Hindlimb muscle (tissue), 1 donor: Measurements from ENCODE around the gene ZNF467. TPM values are rescaled to one million over a fixed set of nuclear protein-coding genes. Genes with fewer than 3 reads are reported as not detected.
A peak's percentile ranks its signal among the peaks of the same experiment; 100 is the strongest.

ENCODE experiments used
- DNase-seq: peaks from one replicate; pipeline ENCODE4 v3.0.0-alpha.2; 2013
- polyA plus RNA-seq: library from polyadenylated mRNA; unstranded; fragments of 120-200 nt; gene quantifications from one replicate; pipeline ENCODE4 v1.2.1, GENCODE V29; 2013; ENCODE audit not compliant: insufficient read length

ZNF467 gene
- polyA plus RNA-seq, 1 donor, result 9.1 TPM

DNA sequence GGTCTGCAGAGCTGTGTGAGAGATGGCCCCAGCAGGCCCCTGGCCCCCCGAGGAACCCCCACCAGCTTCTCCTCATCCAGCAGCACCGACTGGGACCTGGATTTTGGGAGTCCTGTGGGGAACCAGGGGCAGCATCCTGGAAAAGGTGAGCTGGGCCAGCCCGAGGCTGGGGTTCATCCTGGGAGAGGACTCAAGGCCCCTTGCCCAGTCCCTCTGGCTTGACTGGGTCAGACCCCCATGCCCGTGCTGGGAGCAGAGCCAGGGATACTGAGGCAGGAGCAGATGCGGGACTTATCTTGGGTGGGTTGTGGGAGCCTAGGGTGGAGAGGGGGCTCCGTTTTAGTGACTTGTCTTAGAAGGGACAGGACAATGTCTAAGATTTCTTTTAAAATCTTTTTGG lies 47.5 kb downstream of the ZNF467 start:
- DNase-seq, result no peak

GRCh38 chr7:149725426-149725821 lies 48.0 kb downstream of the ZNF467 start:
- DNase-seq, result no peak

GRCh38 chr7:149724661-149725425 lies 48.5 kb downstream of the ZNF467 start:
- no peak for DNase-seq

GRCh38 chr7:149723795-149724495 lies 49.4 kb downstream of the ZNF467 start:
- no peak for DNase-seq

GRCh38 chr7:149723082-149723767 lies 50.2 kb downstream of the ZNF467 start:
- DNase-seq, result no peak

DNA sequence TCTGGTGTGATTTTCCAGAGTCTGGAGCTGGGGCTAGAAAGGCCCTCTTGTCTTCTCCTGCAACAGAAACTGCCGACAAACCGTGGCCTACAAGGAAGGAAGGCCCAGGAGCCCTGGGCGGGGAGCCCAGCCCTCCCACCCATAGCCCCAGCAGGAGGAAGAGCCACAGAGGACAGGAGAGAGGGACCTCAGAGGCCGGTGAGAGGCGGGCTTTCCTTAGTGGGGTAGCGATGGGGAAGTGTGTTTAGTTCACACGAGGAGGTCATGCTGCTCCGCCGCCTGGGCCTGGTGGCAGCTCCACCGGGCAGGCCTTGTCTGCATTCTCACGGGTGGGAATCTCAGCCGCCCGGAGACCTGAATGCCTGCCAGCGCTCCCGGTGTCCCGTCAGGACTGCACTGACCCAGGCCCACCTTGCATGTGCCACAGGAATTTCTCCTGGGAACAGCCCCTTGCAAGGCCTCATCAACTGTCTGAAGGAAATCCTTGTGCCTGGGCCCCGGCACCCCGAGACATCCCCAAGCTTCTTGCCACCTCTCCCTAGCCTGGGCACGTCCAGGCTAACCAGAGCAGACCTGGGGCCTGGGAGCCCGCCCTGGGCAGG lies 50.9 kb downstream of the ZNF467 start:
- DNase-seq, result no peak

- no peak for DNase-seq
These were observed 52.2 kb downstream of the ZNF467 start for GRCh38 chr7:149721084-149721601.

DNA sequence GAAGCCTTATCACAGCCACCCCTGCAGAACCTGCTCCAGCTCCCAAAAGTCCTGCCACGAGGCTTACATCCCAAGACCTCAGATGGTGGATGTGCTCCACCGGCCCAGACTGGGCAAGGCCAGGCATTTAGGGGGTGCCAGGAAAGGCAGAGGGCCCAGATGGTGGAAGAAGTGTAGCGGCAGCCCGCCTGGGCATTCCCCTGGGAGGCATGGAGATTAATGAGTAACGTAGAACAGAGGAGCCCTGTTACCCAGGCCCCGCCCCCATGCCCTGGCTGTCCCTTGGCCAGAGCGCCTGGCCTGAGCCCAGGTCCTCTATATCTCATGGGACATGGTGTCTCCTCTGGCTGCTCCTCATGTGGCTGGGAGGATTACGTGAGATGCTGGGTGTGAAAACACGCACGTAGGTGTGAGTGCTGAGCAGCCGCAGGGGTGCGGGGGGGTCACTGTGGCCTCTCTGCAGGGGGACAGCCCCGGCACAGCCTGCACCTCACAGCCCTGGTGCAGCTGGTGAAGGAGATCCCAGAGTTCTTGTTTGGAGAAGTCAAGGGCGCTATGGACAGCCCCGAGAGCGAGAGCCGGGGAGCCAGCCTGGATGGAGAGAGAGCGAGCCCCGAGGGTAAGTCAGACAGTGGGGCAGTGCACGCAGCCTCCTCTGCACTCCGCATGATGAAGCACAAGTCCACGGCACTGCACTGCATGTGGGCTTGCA lies 52.9 kb downstream of the ZNF467 start:
- DNase-seq, result no peak

DNA sequence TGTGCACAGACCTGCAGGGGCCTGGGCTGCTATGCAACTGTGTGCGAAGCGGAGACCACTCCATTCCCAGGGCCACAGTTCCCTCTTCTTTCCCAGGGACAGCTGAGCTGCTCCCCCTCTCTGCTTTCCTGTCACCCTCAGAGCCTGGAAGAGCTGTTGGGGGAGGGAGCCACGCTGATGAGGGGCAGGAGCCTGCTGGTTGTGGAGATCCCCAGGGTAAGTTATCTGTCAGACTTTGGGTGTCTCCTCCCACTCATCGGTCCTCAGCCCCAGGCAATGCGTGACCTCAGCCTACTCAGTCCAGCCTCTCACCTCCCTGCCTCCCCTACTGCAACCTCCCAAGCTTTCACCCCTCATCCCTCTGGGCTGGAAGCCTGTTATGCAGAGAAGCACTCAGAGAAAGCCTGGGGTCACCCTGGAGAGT lies 53.5 kb downstream of the ZNF467 start:
- DNase-seq, result no peak

DNA sequence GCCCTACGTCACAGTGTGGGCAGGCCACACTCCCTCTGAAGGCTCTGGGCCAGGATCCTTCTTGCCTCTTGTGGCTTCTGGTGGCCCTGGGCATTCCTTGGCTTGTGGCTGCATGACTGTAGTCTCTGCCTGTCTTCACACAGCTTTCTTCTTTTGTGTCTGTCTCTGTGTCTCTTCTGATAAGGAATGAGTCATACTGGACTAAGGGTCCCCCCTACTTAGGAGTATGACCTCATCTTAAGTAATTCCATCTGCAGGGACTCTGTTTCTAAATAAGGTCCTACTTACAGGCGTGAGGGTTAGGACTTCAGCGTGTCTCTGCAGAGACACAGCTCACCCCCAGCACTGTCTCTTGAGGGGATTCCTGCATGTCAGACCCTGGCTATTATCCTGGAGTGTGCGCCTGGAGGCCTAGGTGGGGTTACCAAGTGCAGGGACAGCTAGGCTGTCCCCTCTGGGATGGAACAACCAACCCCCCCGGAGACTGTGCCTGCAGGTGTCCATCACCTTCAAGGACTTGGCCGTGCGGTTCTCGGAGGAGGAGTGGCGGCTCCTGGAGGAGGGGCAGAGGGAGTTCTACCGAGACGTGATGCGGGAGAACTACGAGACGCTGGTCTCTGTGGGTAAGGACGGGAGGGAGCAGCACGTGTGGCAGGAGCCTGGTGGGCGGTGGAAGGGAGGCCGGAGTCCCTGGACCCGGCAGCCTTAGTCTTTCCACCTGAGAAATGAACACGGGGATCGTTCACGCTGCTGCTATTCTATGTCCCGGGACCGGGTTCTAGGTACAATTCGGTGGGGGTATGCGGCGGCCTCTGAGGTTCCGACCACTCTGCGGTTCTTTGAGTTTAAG lies 54.1 kb downstream of the ZNF467 start:
- DNase-seq, result no peak

DNA sequence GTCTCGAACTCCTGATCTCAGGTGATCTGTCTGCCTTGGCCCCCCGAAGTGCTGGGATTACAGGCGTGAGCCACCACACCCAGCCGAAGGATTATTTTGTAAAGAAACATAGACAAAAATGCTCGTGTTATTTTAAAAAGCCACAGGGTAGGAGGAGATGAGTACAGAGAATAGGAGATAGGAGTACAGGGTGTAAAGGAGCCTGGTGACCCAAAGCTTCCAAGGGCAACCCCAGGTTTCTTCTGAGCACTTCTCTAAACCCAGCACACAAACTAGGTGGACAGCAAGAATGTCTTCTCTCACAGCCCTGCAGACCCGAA lies 54.7 kb downstream of the ZNF467 start:
- DNase-seq, result no peak

DNA sequence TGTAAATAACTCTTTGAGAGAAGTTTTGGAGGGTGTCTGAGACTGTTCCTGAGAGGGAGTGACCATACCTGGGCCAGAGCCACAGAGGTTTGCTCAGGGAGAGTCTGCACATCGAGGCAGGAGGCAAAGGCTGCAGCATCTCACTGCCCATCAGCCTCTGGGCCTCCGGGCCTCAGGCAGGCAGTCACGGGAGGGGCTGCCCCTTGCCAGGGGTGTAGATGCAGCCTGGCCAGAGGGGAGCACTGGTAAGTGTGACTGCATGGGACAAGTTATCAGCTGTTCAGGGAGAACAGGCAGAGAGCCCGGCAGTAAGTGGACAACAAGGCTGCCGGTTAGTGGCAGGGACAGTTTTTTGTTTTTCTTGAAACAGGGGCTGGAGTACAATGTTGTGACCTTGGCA lies 55.9 kb downstream of the ZNF467 start:
- DNase-seq, result no peak

DNA sequence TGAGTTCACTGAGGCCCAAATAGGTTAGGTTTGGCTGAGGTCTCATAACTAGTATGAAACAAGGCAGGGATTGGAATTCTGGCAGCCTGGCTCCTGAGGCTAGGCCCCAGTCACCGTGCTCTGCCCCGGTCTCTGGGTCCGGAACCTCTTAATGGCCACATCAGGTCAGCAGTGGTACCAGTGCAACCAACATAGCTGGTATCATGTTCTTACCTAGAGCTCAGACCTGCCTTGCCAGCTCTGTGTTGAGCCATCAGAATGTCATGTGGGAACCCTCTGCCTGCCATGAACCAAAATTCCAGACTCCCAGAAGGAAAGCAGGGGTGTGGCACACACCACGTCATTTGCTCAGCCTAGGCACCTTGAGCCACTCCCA lies 56.5 kb downstream of the ZNF467 start:
- no peak for DNase-seq

DNA sequence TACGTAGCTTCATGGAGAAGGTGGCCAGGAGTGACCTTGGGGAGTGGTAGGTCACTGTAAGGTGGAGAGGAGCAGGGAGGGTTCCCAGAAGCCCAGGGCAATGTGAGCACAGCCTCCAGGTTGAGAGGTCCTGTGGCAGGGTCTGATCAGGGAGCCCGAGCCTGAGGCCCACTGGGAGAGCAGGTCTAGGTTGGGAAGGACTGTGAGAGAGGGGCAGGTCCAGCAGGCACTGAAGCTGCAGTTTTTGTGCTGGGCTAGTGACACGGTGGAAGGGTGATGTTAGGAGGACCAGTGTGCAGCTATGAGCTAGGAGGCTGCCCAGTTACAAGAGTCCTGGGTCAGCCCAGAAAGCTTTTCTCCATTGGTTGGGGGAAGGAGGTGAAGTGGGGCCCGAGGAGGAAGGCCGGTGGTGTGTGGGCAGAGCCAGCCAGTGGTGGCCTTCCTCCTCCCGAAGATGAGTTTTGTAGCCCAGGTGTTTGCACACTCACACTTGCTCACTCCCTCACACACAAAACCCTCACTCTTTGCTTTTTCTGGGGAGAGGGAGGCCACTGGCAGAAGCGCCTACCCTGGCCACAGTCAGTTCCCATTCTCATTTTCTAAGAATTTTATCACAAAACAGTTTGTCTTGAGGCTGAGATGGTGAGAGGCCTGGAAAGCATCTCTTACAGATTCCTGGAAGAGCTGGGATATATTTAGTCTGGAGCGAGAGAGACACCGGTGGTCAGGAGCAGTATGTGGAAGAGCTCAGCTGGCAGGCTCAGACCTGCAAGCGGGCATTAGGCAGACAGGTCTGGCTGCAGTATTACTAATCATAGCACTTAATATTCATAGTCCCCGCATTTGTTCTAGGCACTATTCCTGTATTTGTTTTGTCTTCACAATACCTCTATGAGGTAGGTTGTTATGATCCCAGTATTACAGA lies 57.1 kb downstream of the ZNF467 start:
- DNase-seq, result no peak

GRCh38 chr7:149715476-149715875 lies 57.9 kb downstream of the ZNF467 start:
- DNase-seq, result no peak

DNA sequence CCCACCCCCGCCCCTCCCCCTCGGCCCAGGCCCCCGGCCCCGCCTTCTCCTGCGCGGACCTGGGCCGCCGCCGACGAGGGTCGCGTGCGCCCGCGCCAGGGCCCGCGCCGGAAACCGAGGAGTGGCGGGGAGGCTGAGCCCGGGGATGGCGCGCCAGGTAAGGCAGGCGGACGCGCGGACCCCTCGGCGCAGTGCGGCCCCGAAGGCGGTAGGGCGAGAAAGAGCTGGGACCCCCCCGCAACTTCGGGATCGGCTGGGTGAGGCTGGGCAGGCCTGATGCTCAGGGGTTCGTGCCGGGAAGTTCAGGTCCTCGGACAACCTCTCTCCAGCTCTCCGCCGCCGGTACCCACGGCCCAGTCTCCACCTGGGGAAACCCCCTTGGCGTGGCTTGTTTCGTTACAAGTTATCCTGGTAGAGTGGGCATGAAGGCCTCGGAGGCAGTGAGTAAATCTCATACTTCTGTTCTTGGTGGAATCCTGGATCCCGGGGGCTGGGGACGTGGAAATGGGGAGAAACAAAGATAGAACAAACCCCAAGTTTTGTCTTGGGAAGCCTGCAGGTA lies 58.4 kb downstream of the ZNF467 start:
- peak; percentile 23 for DNase-seq
